Dedifferentiated amniotic fluid mesenchymal stem cell (primary cell): ENCODE measurements around the gene YAP1.
"Not testable (repeated sequence)": the region's sequence is repeated elsewhere in the genome, so short reads cannot be mapped to it uniquely, and the experiment has no call there.

Source experiments
- DNase-seq: peaks from one replicate; pipeline ENCODE4 v3.0.0-alpha.2; 2016; ENCODE audit errors: extremely low spot score

YAP1 gene

GRCh38 chr11:102199673-102200072 is 89.4 kb downstream of the YAP1 start:
- no peak for DNase-seq

DNA sequence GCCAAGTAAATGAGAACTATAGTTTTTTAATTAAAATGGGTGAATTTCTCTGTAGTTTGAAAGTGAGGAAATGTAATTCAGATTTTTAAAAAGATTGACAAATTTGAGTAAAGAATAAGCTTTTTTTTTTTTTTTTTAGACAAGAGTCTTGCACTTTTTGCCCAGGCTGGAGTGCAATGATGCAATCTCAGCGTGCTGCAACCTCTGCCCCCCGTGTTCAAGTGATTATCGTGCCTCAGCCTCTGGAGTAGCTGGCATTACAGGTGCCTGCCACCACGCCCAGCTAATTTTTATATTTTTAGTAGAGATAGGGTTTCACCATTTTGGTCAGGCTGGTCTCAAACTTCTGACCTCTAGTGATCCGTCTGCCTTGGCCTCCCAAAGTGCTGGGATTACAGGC is 90.1 kb downstream of the YAP1 start:
- not testable (repeated sequence) for DNase-seq

GRCh38 chr11:102201776-102202175 is 91.5 kb downstream of the YAP1 start:
- DNase-seq: no peak

DNA sequence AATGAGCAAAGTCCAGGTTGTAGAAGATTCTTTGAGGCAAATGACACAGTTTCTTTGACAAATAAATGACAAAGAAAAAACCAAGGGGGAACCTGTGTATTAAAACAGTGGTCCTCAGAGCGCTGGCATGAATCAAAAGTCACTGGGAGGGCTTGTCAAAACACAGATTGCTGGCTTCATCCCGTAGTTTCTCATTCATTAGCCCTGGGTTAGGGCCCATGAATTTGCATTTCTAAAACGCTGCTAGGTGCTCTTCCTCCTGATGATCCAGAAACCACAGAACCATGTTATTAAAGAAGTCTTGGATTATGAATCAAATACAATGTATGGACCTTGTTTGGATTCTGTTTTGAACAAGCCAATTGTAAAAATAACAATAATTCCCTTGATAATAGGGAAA is 92.7 kb downstream of the YAP1 start:
- no peak for DNase-seq

DNA sequence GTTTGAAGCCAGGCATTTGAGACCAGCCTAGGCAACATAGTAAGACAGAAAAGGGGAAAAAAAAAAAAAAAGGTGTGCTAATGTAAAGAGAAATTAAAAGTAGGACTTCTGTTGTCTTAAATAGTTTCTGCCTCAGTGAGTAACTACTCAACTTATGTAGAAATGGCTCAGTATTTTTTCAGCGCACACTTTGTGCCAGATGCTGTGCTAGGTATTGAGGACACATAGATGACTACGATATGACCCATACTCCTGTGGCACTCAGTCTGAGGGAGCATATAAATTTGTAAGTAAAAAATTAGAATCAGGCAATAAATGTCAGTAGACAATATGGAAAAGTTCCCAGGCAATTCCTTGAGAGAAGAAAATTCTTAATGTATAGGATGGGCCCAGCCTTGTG is 93.9 kb downstream of the YAP1 start:
- no peak for DNase-seq

DNA sequence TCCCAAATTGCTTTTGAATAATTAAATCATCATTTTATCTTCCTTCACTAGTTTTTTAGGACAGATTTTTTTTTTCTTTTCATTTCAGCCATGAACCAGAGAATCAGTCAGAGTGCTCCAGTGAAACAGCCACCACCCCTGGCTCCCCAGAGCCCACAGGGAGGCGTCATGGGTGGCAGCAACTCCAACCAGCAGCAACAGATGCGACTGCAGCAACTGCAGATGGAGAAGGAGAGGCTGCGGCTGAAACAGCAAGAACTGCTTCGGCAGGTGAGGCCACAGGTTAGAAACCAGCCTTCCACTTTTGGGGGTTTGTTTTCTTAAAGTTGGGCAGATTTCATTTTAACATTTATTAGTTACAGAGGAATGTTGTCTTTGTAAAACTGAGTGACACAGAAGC is 95.6 kb downstream of the YAP1 start:
- no peak for DNase-seq

GRCh38 chr11:102208835-102209234 is 98.6 kb downstream of the YAP1 start:
- no peak for DNase-seq

DNA sequence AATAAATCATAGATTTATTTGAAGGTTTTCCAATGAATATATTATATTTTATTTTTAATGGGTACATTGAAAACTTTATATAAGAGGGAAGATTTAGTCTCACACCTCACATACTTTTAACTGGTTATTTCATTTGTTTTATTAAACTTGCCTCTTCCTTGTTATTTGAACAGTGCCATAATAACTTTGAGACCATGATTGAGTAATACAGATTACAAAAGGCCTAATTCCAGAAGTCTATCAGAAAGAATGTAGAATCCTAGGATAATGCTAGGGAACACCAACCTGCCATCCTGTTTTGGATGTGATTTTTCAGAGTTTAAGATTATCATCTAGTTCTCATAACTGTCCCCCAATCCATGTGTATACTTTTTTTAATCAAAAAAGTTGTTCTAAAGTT is 104.4 kb downstream of the YAP1 start:
- DNase-seq: no peak

- no peak for DNase-seq
Observed at GRCh38 chr11:102216433-102217075, 106.3 kb downstream of the YAP1 start.

- DNase-seq: peak; percentile 50
Observed at GRCh38 chr11:102220728-102221467, 110.7 kb downstream of the YAP1 start.

DNA sequence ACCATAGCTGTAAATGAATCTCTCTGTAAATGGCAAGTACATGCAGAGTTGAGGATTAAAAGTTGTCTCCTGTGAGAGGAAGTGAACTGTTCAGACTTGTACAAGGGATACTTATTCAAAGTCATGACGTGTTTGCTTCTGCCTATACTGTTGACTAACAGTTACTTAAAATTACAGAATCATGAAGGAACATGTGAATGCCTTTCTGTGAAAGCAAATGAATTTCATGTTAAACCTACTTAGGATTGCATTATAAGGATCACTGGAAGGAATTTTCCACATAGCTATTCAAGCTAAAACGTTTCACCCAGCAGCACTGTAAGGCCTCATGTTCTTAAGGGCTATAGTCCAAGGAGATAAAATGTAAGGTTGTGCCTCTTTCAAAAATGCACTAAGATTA is 113.6 kb downstream of the YAP1 start:
- DNase-seq: peak; percentile 78

GRCh38 chr11:102225689-102226568 is 115.7 kb downstream of the YAP1 start:
- DNase-seq: peak; percentile 67

DNA sequence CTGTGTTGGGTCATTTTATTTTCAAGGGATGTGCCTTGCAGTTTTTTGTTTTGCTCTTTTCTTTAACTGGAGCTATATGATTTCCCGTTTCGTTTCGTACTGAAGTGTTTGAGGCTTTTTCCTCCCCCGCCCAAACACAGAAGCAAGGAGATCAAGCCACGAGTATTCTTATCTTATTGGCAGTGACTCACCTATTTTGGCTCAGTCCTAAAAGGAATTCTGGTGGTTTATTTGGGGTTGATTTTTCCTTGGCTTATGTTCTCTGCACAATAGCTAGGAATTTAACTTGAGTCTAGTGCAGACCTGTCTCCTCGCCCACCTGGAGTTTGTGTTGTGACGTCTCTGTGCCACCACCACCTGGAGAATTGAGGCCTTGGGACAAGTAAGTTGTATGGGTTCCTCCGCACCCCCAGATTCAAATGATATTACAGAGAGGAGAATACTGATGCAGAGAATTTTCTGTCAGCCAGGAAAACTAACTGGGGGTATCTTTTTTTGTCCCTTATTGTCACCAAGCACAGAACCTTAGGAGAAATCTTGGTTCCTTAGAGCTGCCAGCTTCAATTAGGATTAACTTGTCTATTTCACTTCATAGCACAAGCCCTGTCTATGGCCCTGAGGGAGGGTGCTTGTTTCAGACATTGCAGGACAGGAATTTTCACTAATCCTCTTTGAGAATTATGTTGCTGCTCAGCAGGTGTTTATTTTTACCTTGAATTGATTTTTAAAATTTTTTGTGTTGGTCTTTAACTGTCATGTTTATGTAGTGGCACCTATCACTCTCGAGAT is 116.6 kb downstream of the YAP1 start:
- peak; percentile 36 for DNase-seq

GRCh38 chr11:102229510-102230123 is 119.4 kb downstream of the YAP1 start:
- no peak for DNase-seq

DNA sequence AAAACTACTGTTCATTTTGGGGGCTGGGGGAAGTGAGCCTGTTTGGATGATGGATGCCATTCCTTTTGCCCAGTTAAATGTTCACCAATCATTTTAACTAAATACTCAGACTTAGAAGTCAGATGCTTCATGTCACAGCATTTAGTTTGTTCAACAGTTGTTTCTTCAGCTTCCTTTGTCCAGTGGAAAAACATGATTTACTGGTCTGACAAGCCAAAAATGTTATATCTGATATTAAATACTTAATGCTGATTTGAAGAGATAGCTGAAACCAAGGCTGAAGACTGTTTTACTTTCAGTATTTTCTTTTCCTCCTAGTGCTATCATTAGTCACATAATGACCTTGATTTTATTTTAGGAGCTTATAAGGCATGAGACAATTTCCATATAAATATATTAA is 119.9 kb downstream of the YAP1 start:
- no peak for DNase-seq

- DNase-seq: no peak
Observed at GRCh38 chr11:102230911-102231310, 120.7 kb downstream of the YAP1 start.

- DNase-seq: no peak
Observed at GRCh38 chr11:102234779-102235439, 124.7 kb downstream of the YAP1 start.

GRCh38 chr11:102237096-102237735 is 127.0 kb downstream of the YAP1 start:
- peak; percentile 26 for DNase-seq

- DNase-seq: no peak
Observed at GRCh38 chr11:102238391-102238821, 128.2 kb downstream of the YAP1 start.

GRCh38 chr11:102239448-102239847 is 129.2 kb downstream of the YAP1 start:
- DNase-seq: no peak
